ENCODE results near the gene XPNPEP3. TPM values are rescaled to one million over a fixed set of nuclear protein-coding genes. Genes with fewer than 3 reads are reported as not detected.

The XPNPEP3 gene
- 7.2 and 11.4 TPM in 2 replicates for total RNA-seq

GRCh38 chr22:40856513-40857308 is at the start of gene XPNPEP3, which contains the start of gene ST13:
TSS of gene XPNPEP3 (plus strand) at chr22:40857148. CDS start at chr22:40857182, 34 bp downstream.
TSS of gene ST13 (minus strand) at chr22:40856639. CDS start at chr22:40856540, 99 bp downstream.

GRCh38 chr22:40818747-40819598 is 38.0 kb upstream of the XPNPEP3 start, which contains the start of gene SLC25A17:
TSS of gene SLC25A17 (minus strand) at chr22:40819346. CDS start at chr22:40819248, 98 bp downstream.

GRCh38 chr22:40862013-40862412 is 5.1 kb downstream of the XPNPEP3 start, which contains the start of gene DNAJB7:
TSS of gene DNAJB7 (minus strand) at chr22:40862113. CDS start at chr22:40861994, 119 bp downstream.

GRCh38 chr22:40950962-40951794 is 94.2 kb downstream of the XPNPEP3 start, which contains the start of gene RBX1:
TSS of gene RBX1 (plus strand) at chr22:40951378. CDS start at chr22:40951399, 21 bp downstream.

Other genes with a start within 250 kb of the XPNPEP3 start
- gene MRTFA, start 220.4 kb upstream of the XPNPEP3 start, total RNA-seq, result 47.1 and 51.3 TPM in 2 replicates
- 0.07 TPM in 1 of 2 replicates, not detected in the other for gene MCHR1, start 177.7 kb upstream of the XPNPEP3 start, total RNA-seq
- gene SLC25A17, start 37.8 kb upstream of the XPNPEP3 start, total RNA-seq, result 12.4 and 20.1 TPM in 2 replicates
- 118 and 130 TPM in 2 replicates for gene ST13, start 509 bp upstream of the XPNPEP3 start, total RNA-seq
- gene DNAJB7, start 5.0 kb downstream of the XPNPEP3 start, total RNA-seq, result not detected in 2 replicates
- gene RBX1, start 94.2 kb downstream of the XPNPEP3 start, total RNA-seq, result 67.3 and 71.2 TPM in 2 replicates
- gene EP300, start 235.4 kb downstream of the XPNPEP3 start, total RNA-seq, result 12.6 and 25.5 TPM in 2 replicates